SU-DHL-6 (cell line): ENCODE data around the gene CRYBG1.

ENCODE experiments used
- CTCF ChIP-seq: fragments of 200-600 bp; sonication (generic); IDR thresholded peaks from one replicate; pipeline ENCODE4 v1.5.1; 2017; ENCODE audit warnings: antibody characterized with exemption, mild to moderate bottlenecking, low read length, moderate library complexity; ENCODE audit not compliant: insufficient read depth, poor library complexity, severe bottlenecking
- EZH2phosphoT487 ChIP-seq: fragments of 200-600 bp; sonication (generic), shearing (Covaris generic); conservative IDR thresholded peaks from 2 replicates; pipeline ENCODE4 v1.6.1; 2018; ENCODE audit warnings: mild to moderate bottlenecking, antibody characterized with exemption, low read length, moderate library complexity, mixed read lengths

- no peak for TF ChIP-seq CTCF
- no peak for TF ChIP-seq EZH2phosphoT487
Observed at GRCh38 chr6:106426250-106426970, 65.9 kb downstream of the CRYBG1 start.
